Measurements from ENCODE around the gene C11orf21. TPM values are rescaled to one million over a fixed set of nuclear protein-coding genes. Genes with fewer than 3 reads are reported as not detected.

Gene C11orf21
- total RNA-seq, 1 donor: not detected

DNA sequence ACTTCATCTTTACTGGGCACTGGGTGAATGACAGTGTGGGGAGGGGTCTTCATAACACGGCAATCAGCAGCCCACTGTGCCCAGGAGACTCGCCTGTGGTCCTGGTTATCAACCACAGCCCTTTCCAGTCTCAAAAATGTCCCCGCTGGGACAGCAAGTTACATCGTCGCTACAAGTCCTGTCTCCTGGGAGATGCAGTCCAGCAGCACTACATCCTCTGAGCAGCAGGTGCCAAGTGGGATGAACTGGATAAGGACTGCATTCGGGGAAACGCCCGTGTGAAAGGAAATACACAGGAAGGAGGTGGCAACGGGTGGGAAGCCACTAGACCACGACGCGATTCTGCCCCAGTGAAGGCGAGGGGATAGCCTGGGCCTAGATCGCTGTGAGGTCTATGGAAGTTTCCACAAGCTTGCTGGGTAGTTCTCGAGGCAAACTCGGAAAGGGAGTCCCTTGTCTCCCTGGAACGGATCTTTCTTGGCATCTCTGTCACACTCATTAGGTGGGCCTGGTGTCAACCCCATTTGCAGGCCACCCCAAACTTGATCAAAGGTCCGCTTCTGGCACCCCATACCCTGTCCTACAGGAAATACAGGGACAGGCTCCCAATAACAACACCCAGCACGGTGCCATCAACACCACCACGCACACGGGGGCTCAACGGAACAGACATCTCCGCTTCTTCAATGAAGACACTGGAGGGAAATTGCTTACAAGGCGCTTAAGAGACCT lies 35.7 kb downstream of the C11orf21 start:
- DNase-seq (ENCODE audit: low read depth): no peak
- H3K4me3 ChIP-seq (ENCODE audit: low read depth, low read length): no peak overlapping the region
- TF ChIP-seq, protein P1, sequence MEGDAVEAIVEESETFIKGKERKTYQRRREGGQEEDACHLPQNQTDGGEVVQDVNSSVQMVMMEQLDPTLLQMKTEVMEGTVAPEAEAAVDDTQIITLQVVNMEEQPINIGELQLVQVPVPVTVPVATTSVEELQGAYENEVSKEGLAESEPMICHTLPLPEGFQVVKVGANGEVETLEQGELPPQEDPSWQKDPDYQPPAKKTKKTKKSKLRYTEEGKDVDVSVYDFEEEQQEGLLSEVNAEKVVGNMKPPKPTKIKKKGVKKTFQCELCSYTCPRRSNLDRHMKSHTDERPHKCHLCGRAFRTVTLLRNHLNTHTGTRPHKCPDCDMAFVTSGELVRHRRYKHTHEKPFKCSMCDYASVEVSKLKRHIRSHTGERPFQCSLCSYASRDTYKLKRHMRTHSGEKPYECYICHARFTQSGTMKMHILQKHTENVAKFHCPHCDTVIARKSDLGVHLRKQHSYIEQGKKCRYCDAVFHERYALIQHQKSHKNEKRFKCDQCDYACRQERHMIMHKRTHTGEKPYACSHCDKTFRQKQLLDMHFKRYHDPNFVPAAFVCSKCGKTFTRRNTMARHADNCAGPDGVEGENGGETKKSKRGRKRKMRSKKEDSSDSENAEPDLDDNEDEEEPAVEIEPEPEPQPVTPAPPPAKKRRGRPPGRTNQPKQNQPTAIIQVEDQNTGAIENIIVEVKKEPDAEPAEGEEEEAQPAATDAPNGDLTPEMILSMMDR (IDR thresholded peaks at IDR 0.05; ENCODE audit: insufficient read depth, low read length): no peak

DNA sequence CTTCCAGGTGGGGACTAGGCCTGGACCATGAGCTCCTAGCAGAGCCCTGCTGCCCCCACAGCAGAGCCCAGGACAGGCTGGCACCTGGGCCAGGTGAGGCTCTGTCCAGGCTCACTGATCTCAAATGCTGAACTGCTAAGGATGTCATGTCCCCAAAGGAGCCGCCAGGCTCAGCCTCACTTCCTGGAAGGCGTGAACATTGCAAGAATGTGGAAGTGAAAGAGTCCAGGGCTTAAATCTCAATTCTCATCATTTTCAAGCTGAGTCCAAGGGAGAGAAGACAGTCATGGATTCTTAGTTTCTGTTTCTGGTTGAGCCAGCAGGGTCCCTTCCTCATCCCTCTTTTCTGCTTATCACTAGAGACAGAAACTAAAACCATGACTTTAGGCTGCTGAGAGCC lies 36.3 kb downstream of the C11orf21 start:
- H3K4me3 ChIP-seq (ENCODE audit: low read depth, low read length): no peak overlapping the region
- DNase-seq (ENCODE audit: low read depth): no peak
- TF ChIP-seq, protein P1 (IDR thresholded peaks at IDR 0.05; ENCODE audit: insufficient read depth, low read length): no peak

DNA sequence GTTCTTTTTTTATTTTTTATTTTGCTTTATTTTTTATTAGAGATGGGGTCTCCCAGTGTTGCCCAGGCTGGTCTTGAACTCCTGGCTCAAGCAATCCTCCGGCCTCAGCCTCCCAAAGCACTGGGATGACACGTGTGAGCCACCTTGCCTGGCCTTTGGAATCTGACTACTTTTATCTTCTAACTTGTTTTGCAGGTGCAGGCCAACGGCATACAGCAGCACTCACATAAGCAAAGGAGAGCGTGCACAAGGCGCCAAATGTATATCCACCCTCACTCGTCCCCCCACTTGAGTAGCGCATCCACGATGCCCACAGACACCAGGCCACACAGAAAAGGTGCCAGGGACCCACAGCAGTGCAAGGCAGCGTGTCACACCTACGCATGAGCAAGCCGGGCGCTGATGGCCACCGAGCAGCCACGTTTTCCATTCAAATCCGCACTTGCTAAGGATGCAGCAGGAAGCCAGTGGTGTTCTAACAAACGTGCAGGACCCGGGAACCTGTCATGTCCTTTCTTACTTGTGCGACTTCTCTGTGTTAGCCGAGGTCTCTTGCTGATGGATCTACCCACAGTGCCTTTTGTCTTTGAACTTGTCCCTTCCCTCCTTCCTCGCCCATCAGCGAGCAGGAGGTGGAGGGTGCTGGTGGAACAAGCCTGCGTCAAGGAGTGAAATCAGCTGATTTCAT lies 37.2 kb downstream of the C11orf21 start:
- DNase-seq (ENCODE audit: low read depth): no peak
- TF ChIP-seq, protein P1 (IDR thresholded peaks at IDR 0.05; ENCODE audit: insufficient read depth, low read length): no peak
- no peak overlapping the region for H3K4me3 ChIP-seq (ENCODE audit: low read depth, low read length)

DNA sequence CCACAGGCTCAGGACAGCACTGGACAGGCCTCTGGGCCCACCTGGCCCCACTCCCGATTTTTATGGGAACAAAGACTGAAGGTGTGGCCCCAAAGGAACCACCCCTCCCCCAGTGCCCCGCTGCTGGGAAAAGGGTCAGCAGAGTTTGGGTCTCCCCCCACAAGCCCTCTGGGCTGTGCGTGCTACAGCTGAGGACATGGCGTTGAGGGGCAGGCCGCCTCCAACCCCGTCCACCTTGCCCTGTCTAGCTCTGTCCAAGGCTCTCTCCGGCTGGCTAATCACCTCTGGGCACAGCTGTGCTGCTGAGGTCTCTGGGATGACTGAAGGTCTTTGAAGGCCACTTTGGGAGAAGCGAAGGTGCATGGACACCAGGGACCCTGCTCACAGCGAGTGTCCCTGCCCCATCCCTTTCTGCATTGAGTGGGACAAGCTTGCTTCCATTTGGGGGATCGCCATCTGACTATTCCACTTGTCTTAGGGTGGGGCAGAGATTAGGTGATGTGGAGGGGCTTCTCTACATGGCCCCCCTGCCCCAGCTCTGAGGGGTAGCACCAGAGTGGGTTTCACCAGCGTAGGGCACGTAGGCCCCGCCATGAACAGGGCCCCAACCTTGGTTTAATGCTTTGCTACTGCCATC lies 37.9 kb downstream of the C11orf21 start:
- TF ChIP-seq, protein P1 (IDR thresholded peaks at IDR 0.05; ENCODE audit: insufficient read depth, low read length): no peak
- no peak for DNase-seq (ENCODE audit: low read depth)
- H3K4me3 ChIP-seq (ENCODE audit: low read depth, low read length): no peak overlapping the region

DNA sequence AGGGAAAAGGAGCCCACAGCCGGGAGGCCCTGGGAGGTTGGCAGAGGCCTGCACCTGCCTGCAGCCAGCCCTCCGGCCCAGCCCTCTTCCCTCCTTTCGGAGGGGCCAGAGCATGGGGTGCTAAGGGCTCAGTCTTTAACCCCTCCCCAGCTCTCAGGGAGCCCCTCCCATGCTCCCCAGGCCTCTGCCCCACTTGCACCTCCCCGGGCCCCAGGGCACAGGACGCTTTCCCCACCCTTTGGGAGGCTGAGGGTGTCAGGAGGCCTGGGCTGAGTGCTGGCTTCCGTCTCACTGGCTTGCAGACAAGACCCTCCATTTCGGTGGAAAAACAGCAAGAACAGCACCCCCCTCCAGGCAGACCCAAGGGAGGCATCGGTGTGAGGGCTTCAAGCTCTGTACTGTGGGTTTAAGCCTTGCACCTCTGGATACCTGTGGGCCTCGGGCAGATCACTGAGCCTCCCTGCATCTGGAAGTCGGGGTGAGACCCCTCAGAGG lies 38.6 kb downstream of the C11orf21 start:
- no peak overlapping the region for H3K4me3 ChIP-seq (ENCODE audit: low read depth, low read length)
- DNase-seq (ENCODE audit: low read depth): no peak
- TF ChIP-seq, protein P1 (IDR thresholded peaks at IDR 0.05; ENCODE audit: insufficient read depth, low read length): no peak

DNA sequence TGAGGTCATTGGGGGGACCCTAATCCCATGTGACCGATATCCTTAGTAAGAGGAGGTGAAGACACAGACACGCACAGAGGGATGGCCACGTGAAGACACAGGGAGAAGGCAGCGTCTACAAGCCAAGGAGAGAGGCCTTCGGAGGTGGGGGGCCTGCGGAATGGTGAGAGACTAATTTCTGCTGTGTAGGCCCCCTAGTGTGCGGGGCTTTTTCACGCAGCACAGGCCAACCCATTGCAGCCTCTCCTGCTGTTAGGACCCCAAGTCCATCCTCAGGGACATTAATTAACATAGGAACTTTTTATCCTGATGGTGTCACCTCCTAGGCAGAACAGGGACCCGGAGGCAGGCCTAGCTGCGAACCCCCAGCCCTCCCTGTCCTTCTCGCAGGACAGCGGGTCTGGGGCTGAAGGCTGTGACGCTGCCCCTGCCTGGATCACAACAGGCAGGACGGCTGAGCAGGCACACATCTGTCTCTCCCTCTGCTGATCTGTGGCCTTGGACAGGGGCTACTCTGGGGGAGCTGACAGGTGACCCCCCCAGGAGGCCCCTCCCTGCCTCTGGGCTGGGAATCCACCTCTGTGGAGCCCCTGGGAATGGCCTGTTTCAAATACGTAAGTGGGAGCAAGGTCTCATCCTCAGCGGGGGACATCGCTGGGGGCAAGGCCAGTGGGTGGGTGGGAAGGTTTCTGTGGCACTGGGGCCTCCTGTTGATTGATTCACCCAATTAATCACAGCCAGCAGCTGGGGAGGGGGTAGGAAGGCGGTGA lies 39.2 kb downstream of the C11orf21 start:
- H3K4me3 ChIP-seq (ENCODE audit: low read depth, low read length): no peak overlapping the region
- no peak for DNase-seq (ENCODE audit: low read depth)
- TF ChIP-seq, protein P1 (IDR thresholded peaks at IDR 0.05; ENCODE audit: insufficient read depth, low read length): no peak

Measured in fibroblast of the aortic adventitia (primary cell).